ENCODE measurements around the gene WIPF3.
"Not testable (repeated sequence)": the region's sequence is repeated elsewhere in the genome, so short reads cannot be mapped to it uniquely, and the experiment has no call there.

Gene WIPF3

GRCh38 chr7:29957521-29958310, 151.4 kb downstream of the WIPF3 start:
- no peak for DNase-seq

DNA sequence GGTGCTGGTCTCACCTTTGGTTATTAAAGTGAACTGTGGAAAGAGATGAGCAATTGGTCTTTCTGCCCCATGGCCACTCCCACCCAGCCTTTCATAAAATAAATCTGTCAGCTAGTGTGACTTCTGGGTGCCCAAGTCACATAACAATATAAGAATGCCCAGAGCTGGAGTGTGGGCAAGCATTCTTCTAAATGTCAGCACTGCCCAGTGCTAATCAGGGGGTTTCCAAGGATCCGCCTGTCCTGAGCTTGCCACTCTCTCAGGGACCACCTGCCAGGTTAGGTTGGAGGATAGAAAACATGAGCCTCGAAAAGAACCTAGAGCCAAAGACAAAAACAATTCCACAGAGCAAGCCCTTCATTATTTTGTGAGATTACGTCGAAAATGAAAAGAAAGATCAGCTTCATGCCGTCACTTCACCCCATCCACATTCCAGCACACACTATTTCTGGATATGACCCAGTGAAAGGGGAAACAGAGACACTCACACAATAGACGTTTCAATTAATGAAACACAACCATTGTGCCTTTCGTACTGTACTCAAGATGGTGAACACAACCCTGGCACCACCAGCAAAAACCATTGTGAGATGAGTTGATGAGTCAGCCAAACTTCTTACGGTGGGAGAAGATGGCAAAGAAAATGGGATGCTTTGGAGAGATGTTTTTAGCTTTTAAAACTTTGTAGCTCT, 152.5 kb downstream of the WIPF3 start:
- DNase-seq, result no peak

DNA sequence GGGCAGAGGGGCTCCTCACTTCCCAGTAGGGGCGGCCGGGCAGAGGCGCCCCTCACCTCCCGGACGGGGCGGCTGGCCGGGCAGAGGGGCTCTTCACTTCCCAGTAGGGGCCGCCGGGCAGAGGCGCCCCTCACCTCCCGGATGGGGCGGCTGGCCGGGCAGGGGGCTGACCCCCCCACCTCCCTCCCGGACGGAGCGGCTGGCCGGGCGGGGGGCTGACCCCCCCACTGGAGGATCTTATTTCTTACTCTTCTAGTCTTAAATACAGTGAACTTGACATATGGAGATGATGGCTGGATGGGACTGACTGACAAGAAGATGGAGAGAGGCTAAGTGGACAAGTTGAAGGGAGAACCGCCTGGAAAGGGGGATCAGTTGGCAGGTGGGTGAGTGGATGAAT, 155.3 kb downstream of the WIPF3 start:
- DNase-seq, result not testable (repeated sequence)

DNA sequence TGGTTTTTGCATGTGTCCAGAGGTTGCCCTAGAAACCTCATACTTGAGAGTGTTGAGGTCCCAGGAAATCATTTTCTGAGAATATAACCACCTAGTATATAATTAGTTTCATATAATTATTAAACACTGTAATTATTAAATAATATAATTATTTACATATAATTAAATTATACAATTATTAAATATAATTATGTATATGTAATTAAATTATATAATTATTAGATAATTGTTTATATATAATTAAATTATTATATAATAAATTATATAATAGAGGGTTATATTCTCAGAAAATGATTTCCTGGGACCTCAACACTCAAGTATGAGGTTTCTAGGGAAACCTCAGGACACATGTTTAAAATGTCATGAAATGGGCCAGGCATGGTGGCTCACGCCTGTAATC, 155.7 kb downstream of the WIPF3 start:
- DNase-seq, result no peak

GRCh38 chr7:29965030-29965429, 158.7 kb downstream of the WIPF3 start:
- DNase-seq, result no peak

Measured in CD4-positive, alpha-beta T cell treated with Interleukin-4 for 1 hour (primary cell).